Measurements from ENCODE around the gene IGSF9B.

The IGSF9B gene

GRCh38 chr11:133919330-133920108 lies 37.2 kb downstream of the IGSF9B start:
- no peak for DNase-seq (ENCODE audit: low read depth)

GRCh38 chr11:133918608-133919260 lies 38.0 kb downstream of the IGSF9B start:
- DNase-seq (ENCODE audit: low read depth), result no peak

GRCh38 chr11:133917921-133918607 lies 38.7 kb downstream of the IGSF9B start:
- DNase-seq (ENCODE audit: low read depth), result no peak

GRCh38 chr11:133916784-133917440 lies 39.9 kb downstream of the IGSF9B start:
- DNase-seq (ENCODE audit: low read depth), result no peak

DNA sequence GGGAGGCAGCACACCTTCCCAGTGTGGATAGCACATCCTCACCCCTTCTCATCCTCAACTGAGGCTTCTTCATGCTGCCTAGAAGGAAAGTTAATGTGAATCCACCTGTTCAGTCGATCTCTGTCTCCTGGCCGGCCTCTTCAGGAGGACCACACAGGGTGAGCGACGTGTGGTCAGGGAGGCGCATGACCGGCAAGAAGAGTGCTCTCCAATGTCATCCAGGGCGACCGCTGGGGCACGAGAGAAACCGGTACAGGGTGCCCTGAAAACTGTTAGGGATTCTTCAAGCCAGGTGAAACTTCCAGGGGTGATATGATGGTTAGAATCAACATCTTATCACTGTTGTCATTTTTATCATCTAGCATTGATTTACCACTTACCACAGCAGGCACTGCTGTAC lies 43.0 kb downstream of the IGSF9B start:
- no peak for DNase-seq (ENCODE audit: low read depth)

DNA sequence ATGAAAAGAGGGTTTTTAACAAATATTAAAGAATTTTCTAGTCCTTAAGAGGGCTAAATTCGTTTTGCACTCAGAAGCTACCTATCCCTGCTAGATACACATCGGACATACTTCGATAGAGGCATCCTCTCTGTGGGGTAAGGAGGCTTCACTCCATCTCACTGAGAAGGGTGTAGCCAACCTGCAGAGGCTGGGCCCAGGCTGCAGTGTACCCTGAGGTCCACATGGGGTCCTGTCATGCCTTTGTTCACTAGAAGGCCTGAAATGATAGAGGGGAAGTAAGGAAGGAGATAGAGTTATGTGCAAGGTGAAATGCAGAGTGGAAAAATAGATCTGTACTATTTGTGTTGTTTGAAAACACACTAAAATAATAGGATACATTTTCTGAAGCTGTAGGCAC lies 45.6 kb downstream of the IGSF9B start:
- no peak for DNase-seq (ENCODE audit: low read depth)

- DNase-seq (ENCODE audit: low read depth), result no peak
These were observed 46.7 kb downstream of the IGSF9B start for GRCh38 chr11:133910101-133910500.

GRCh38 chr11:133908827-133909226 lies 47.9 kb downstream of the IGSF9B start:
- no peak for DNase-seq (ENCODE audit: low read depth)

DNA sequence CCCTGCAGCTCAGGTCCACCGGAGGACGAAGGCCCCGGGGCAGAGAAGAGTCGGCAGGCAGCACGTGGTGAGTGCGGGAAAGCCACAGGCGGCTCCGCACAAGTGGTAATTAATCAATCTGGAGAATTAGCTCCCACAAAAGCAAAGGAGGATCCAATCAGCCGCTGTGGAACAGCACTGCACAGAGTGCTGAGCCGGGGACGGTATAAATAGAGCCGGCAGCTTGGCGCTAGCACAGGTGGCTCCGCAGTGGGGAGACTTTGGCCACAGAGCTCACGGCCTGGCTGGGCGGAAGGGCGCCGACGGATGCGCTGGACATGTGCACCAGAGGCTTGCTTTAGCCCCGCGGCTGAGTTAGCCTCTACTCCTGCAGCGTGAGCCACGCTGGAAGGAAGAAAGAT lies 48.9 kb downstream of the IGSF9B start:
- no peak for DNase-seq (ENCODE audit: low read depth)

DNA sequence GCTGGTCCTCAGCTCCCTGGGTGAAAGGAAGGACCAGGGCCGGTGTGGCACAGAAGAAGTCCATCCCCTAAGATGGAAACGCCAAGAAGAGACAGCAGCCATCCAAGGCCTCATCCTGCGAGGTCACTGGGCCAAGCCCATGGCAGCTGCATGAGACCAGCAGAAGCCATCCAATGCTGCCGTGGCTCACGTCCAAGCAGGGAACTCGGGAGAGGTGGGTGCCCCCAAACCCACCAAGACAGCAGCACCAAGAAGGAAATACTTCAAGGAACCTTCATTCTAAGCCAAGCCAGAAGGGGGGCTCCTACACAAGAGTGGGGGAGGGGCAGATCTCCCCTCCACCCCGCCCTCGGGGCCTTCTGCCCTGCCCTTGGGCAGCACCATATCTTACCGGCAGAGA lies 49.6 kb downstream of the IGSF9B start:
- no peak for DNase-seq (ENCODE audit: low read depth)

- DNase-seq (ENCODE audit: low read depth), result no peak
These were observed 50.0 kb downstream of the IGSF9B start for GRCh38 chr11:133906746-133907145.

DNA sequence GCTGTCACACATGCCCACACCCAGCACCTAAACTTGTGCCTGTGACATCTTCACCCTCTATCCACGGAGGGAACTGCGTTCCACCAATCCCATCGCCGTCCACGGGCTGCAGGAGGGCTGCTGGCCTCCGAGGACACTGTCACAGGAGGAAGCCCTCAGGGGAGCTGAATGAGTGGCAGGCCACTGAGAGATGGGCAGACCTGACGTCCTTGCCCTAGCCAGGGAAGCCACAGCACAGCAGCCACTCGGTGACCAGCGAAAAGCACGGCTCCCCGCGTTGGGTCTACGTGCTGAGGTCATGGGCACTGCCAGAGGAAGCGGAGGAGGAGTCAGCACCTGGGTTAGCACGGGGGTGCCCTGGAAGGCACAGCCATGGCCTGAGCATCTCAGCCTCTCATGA lies 50.5 kb downstream of the IGSF9B start:
- no peak for DNase-seq (ENCODE audit: low read depth)

- DNase-seq (ENCODE audit: low read depth), result no peak
These were observed 51.1 kb downstream of the IGSF9B start for GRCh38 chr11:133905677-133906156.

GRCh38 chr11:133904818-133905515 lies 51.8 kb downstream of the IGSF9B start:
- DNase-seq (ENCODE audit: low read depth), result no peak

DNA sequence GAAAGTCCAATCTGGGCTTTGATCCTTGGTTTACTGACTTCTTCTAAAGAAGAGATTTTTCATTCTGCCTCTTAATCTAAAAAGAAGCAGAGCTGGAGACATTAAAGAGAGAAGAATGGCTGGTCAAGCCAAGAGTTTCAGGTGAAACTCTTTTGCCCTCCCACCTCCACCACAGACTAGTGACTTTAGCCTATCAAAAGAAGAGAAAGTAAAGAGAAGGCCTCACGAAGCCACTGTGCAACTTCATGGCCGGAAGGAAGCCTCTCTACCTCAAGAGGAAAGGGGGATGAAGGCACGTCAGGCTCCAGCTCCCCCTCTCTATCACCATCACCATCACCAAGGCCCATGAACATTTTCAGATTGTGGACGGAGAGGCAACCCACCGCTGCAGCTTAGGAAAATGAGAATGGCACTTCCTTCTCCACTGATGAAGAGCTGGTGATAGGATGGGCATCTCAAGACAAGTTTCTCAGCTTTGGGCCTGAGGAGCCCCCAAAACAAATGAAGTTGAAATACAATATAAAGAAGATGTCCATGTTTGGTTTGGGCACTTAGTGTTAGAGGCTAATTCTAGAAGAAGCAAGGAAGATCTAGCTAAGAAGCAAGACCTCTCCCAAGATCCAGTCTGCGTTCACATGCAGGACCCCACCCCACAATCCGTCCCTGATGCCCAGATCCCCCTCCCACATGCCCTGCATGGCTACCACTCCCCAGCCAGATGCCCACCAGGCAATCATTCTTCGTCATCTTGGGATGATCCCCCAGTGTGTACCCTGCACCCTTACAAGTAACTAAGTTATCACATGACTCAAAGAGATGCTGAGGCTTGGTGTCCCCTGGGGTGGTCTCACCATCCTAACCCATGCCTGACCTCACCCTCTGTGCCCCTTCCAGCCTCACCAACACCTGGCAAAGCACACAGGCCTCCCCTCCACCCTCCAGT lies 52.6 kb downstream of the IGSF9B start:
- no peak for DNase-seq (ENCODE audit: low read depth)

- DNase-seq (ENCODE audit: low read depth), result no peak
These were observed 53.7 kb downstream of the IGSF9B start for GRCh38 chr11:133903056-133903455.

GRCh38 chr11:133902506-133902905 lies 54.3 kb downstream of the IGSF9B start:
- no peak for DNase-seq (ENCODE audit: low read depth)

GRCh38 chr11:133901999-133902398 lies 54.8 kb downstream of the IGSF9B start:
- DNase-seq (ENCODE audit: low read depth), result no peak

DNA sequence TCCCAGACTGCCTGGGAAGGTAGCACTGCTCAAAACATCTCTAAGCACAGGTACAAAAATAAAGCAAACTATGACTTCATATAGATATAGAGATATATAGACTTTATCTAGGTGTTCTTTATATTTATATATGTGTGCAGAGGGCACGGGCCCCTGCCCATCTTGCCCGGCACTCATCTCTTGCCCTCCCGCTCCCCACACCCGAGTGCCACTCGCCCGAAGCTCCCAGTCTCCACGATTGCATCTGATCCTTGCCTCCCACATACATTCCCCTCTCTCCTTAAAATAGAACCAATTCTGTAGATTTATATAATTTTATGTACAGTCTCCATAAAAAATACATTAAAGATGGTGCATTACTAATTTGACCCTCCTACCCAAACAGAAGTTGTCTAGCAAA lies 55.5 kb downstream of the IGSF9B start:
- DNase-seq (ENCODE audit: low read depth), result no peak

Measured in stimulated activated CD8-positive, alpha-beta memory T cell treated with anti-CD3 and anti-CD28 coated beads, Interleukin-12 subunit alpha, Interleukin-12 subunit beta, amount 100 ng/mL, for 1 hour (primary cell).